Smooth muscle cell of the pulmonary artery (primary cell): Measurements from ENCODE around the gene PCSK4. TPM values are rescaled to one million over a fixed set of nuclear protein-coding genes. Genes with fewer than 3 reads are reported as not detected.

Source experiments
- total RNA-seq: library from RNA; depleted of rRNA; stranded (reverse); fragments of >200 nt; gene quantifications from 2 replicates; pipeline ENCODE4 v1.2.3, GENCODE V29; 2014

The PCSK4 gene
- total RNA-seq, result 0.92 and 1.4 TPM in 2 replicates

GRCh38 chr19:1490311-1491113, at the start of gene PCSK4:
TSS of gene PCSK4 (minus strand) at chr19:1490350. CDS start at chr19:1490346, 4 bp downstream.

GRCh38 chr19:1523412-1524286, 33.5 kb upstream of the PCSK4 start, which contains the start of gene PLK5:
TSS of gene PLK5 (plus strand) at chr19:1524077. CDS start at chr19:1526997, 2,920 bp downstream.

GRCh38 chr19:1512671-1513498, 22.7 kb upstream of the PCSK4 start, which contains the start of gene ADAMTSL5:
TSS of gene ADAMTSL5 (minus strand) at chr19:1513019. CDS start at chr19:1510943, 2,076 bp downstream.

GRCh38 chr19:1491114-1491848, 1.1 kb upstream of the PCSK4 start, which contains the start of gene REEP6:
TSS of gene REEP6 (plus strand) at chr19:1491181. CDS start at chr19:1491270, 89 bp downstream.

GRCh38 chr19:1478934-1479707, 11.0 kb downstream of the PCSK4 start, which contains the start of gene C19orf25:
TSS of gene C19orf25 (minus strand) at chr19:1479215. CDS start at chr19:1478903, 312 bp downstream.

GRCh38 chr19:1449467-1450442, 40.4 kb downstream of the PCSK4 start, which contains the start of gene APC2:
TSS of gene APC2 (plus strand) at chr19:1450121. CDS start at chr19:1453002, 2,881 bp downstream.

GRCh38 chr19:1438035-1438932, 51.9 kb downstream of the PCSK4 start, which contains the start of gene RPS15:
TSS of gene RPS15 (plus strand) at chr19:1438396. CDS start at chr19:1438426, 30 bp downstream.

Other genes starting within 250 kb of the PCSK4 start
- 24.0 and 32.8 TPM in 2 replicates for gene ATP5F1D, start 248.6 kb downstream of the PCSK4 start, total RNA-seq
- gene MIDN, start 241.8 kb downstream of the PCSK4 start, total RNA-seq, result 22.4 and 28.5 TPM in 2 replicates
- 88.7 and 88.8 TPM in 2 replicates for gene CIRBP, start 221.0 kb downstream of the PCSK4 start, total RNA-seq
- gene FAM174C, start 214.8 kb downstream of the PCSK4 start, total RNA-seq, result 19.2 and 33.3 TPM in 2 replicates
- not detected in 2 replicates for gene EFNA2, start 204.5 kb downstream of the PCSK4 start, total RNA-seq
- gene NDUFS7, start 106.4 kb downstream of the PCSK4 start, total RNA-seq, result 46.2 and 51.7 TPM in 2 replicates
- 26.1 and 38.8 TPM in 2 replicates for gene GAMT, start 88.8 kb downstream of the PCSK4 start, total RNA-seq
- 46.5 and 63.6 TPM in 2 replicates for gene DAZAP1, start 82.8 kb downstream of the PCSK4 start, total RNA-seq
- 311 and 346 TPM in 2 replicates for gene RPS15, start 52.0 kb downstream of the PCSK4 start, total RNA-seq
- 0.13 and 0.20 TPM in 2 replicates for gene APC2, start 40.2 kb downstream of the PCSK4 start, total RNA-seq
- 26.7 and 33.0 TPM in 2 replicates for gene C19orf25, start 11.1 kb downstream of the PCSK4 start, total RNA-seq
- gene REEP6, start 831 bp upstream of the PCSK4 start, total RNA-seq, result 1.0 and 2.1 TPM in 2 replicates
- 4.6 and 8.1 TPM in 2 replicates for gene ADAMTSL5, start 22.7 kb upstream of the PCSK4 start, total RNA-seq
- 0.13 TPM in 1 of 2 replicates, not detected in the other for gene PLK5, start 33.7 kb upstream of the PCSK4 start, total RNA-seq
- gene MEX3D, start 78.0 kb upstream of the PCSK4 start, total RNA-seq, result 27.8 and 50.2 TPM in 2 replicates
- 94.9 and 124 TPM in 2 replicates for gene MBD3, start 102.5 kb upstream of the PCSK4 start, total RNA-seq
- 51.2 and 62.7 TPM in 2 replicates for gene UQCR11, start 115.1 kb upstream of the PCSK4 start, total RNA-seq
- gene TCF3, start 162.3 kb upstream of the PCSK4 start, total RNA-seq, result 62.4 and 117 TPM in 2 replicates